Neural cell (in vitro differentiated cells): ENCODE results near the gene AFAP1. TPM values are rescaled to one million over a fixed set of nuclear protein-coding genes. Genes with fewer than 3 reads are reported as not detected.

Source experiments
- H2AFZ ChIP-seq: fragments of 200-600, 300-800 bp; sonication (generic), shearing (Covaris generic); 2 replicates; pipeline ENCODE4 v1.6.0; 2014; ENCODE audit warnings: low read depth, mild to moderate bottlenecking, antibody characterized with exemption, low read length, moderate library complexity
- H3F3A ChIP-seq: fragments of 200-600 bp; shearing (Covaris generic); 2 replicates; pipeline ENCODE4 v1.6.1; 2016; ENCODE audit warnings: mild to moderate bottlenecking, moderate library complexity, mixed read lengths, antibody characterized with exemption, low read length; ENCODE audit not compliant: insufficient read depth, poor library complexity, severe bottlenecking
- H3K27ac ChIP-seq: fragments of 200-600, 300-800 bp; sonication (generic), shearing (Covaris generic); 2 replicates; pipeline ENCODE4 v1.5.1; 2014; ENCODE audit warnings: mild to moderate bottlenecking, low read length, moderate library complexity
- H3K27me3 ChIP-seq: fragments of 300-800, 200-600 bp; sonication (generic), shearing (Covaris generic); 2 replicates; pipeline ENCODE4 v1.6.0; 2014; ENCODE audit warnings: mild to moderate bottlenecking, low read depth, low read length, moderate library complexity; ENCODE audit not compliant: insufficient read depth
- H3K36me3 ChIP-seq: fragments of 300-800, 200-600 bp; sonication (generic), shearing (Covaris generic); 2 replicates; pipeline ENCODE4 v1.5.1; 2014; ENCODE audit warnings: mild to moderate bottlenecking, antibody characterized with exemption, low read length, moderate library complexity; ENCODE audit not compliant: insufficient read depth
- H3K4me2 ChIP-seq: fragments of 300-800, 200-600 bp; sonication (generic), shearing (Covaris generic); 2 replicates; pipeline ENCODE4 v1.6.0; 2014; ENCODE audit warnings: mild to moderate bottlenecking, low read length
- H3K4me3 ChIP-seq: fragments of 300-800, 200-600 bp; sonication (generic), shearing (Covaris generic); 2 replicates; pipeline ENCODE4 v1.5.1; 2014; ENCODE audit warnings: mild to moderate bottlenecking, low read length, moderate library complexity
- H3K79me2 ChIP-seq: fragments of 200-600 bp; shearing (Covaris generic); replicated peaks from 2 replicates; pipeline ENCODE4 v1.6.0; 2014; ENCODE audit warnings: mild to moderate bottlenecking, low read length, moderate library complexity; ENCODE audit not compliant: insufficient read depth
- H3K9ac ChIP-seq: fragments of 300-800, 200-600 bp; sonication (generic), shearing (Covaris generic); 2 replicates; pipeline ENCODE4 v1.6.1; 2016; ENCODE audit warnings: mild to moderate bottlenecking, low read length, mixed read lengths
- H3K9me2 ChIP-seq: fragments of 200-600 bp; shearing (Covaris generic); 2 replicates; pipeline ENCODE4 v1.6.1; 2016; ENCODE audit warnings: mild to moderate bottlenecking, low read length, mixed read lengths; ENCODE audit not compliant: insufficient read depth
- H3K9me3 ChIP-seq: fragments of 200-600, 300-800 bp; sonication (generic), shearing (Covaris generic); 2 replicates; pipeline ENCODE4 v1.6.1; 2016; ENCODE audit warnings: mild to moderate bottlenecking, mixed run types, low read length, moderate library complexity, mixed read lengths
- H4K20me1 ChIP-seq: fragments of 200-600 bp; shearing (Covaris generic); 2 replicates; pipeline ENCODE4 v1.6.1; 2016; ENCODE audit warnings: mild to moderate bottlenecking, mixed run types; ENCODE audit not compliant: insufficient read depth
- EP300 ChIP-seq: fragments of 450-650 bp; conservative IDR thresholded peaks from 2 replicates; pipeline ENCODE4 v1.6.1; 2014; ENCODE audit warnings: antibody characterized with exemption, mild to moderate bottlenecking, moderate library complexity; ENCODE audit not compliant: poor library complexity, severe bottlenecking
- EZH2 ChIP-seq: fragments of 200-600, 300-800 bp; shearing (Covaris generic), sonication (generic); IDR thresholded peaks from 2 replicates; pipeline ENCODE4 v1.6.1; 2014; ENCODE audit warnings: antibody characterized with exemption, low read length, borderline replicate concordance, mild to moderate bottlenecking; ENCODE audit not compliant: insufficient read depth, poor library complexity, severe bottlenecking
- MXI1 ChIP-seq: fragments of 450-650 bp; conservative IDR thresholded peaks from 2 replicates; pipeline ENCODE4 v1.6.1; 2014; ENCODE audit warnings: antibody characterized with exemption, mild to moderate bottlenecking; ENCODE audit not compliant: poor library complexity, severe bottlenecking
- POLR2AphosphoS5 ChIP-seq: IDR thresholded peaks from 2 replicates; pipeline ENCODE4 v1.6.1; 2012
- RAD21 ChIP-seq: fragments of 450-650 bp; conservative IDR thresholded peaks from 2 replicates; pipeline ENCODE4 v1.6.1; 2014; ENCODE audit warnings: antibody characterized with exemption, mild to moderate bottlenecking, moderate library complexity
- REST ChIP-seq: IDR thresholded peaks from 2 replicates; pipeline ENCODE4 v1.6.1; 2012; ENCODE audit warnings: borderline replicate concordance
- SMC3 ChIP-seq: fragments of 450-650 bp; conservative IDR thresholded peaks from 2 replicates; pipeline ENCODE4 v1.6.1; 2014; ENCODE audit warnings: antibody characterized with exemption, mild to moderate bottlenecking, moderate library complexity; ENCODE audit not compliant: poor library complexity
- TAF1 ChIP-seq: IDR thresholded peaks from 2 replicates; pipeline ENCODE4 v1.6.1; 2012; ENCODE audit warnings: low read depth
- polyA plus RNA-seq: library from polyadenylated mRNA; depleted of rRNA; stranded (reverse); fragments of >200 nt; gene quantifications from 2 replicates; pipeline ENCODE4 v1.2.3, GENCODE V29; 2014
- TF ChIP-seq, protein P1 (sequence below): fragments of 450-650 bp; IDR thresholded peaks from 2 replicates; pipeline ENCODE4 v1.5.1; 2014; ENCODE audit warnings: antibody characterized with exemption, mild to moderate bottlenecking, moderate library complexity; ENCODE audit not compliant: poor library complexity, severe bottlenecking

Gene AFAP1
- polyA plus RNA-seq, 1 donor from 2014 or later, result 38.9 TPM

DNA sequence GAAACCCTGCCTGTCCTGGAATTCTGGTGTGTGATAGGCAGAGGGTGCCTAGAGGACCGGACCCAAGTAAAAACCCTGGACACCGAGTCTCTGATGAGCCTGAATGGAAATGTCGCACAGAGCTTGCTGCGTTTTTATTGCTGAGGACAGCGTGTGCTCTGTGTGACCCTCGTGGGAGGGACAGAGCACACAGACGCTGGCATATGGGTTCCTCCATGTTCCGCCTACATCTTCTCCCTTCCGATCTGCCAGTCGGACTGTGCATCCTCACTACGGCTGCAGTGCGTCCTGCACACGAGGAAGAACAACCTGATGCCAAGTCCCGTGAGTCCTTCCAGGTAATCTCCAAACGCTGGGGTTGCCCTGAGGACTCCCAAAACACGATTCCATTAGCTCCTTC is 68.3 kb downstream of the AFAP1 start:
- H3F3A ChIP-seq, result no peaks in the 10 kb centered on the region
- no peak overlapping the region for H3K4me2 ChIP-seq
- peaks cover 22% of the 10 kb centered on the region for H3K79me2 ChIP-seq
- H3K27me3 ChIP-seq, result no peaks in the 10 kb centered on the region
- no peak overlapping the region for H3K4me3 ChIP-seq
- H4K20me1 ChIP-seq, result no peaks in the 10 kb centered on the region
- H3K36me3 ChIP-seq, result no peaks in the 10 kb centered on the region
- H3K9ac ChIP-seq, result no peak overlapping the region
- H3K27ac ChIP-seq, result no peak overlapping the region
- H3K9me3 ChIP-seq, result no peaks in the 10 kb centered on the region
- H2AFZ ChIP-seq, result no peak overlapping the region
- H3K9me2 ChIP-seq, result no peaks in the 10 kb centered on the region
- TF ChIP-seq EZH2 (no peak), EP300 (no peak), POLR2AphosphoS5 (no peak), RAD21 (no peak), TAF1 (no peak), MXI1 (no peak), SMC3 (no peak), REST (no peak)
- TF ChIP-seq, protein P1, sequence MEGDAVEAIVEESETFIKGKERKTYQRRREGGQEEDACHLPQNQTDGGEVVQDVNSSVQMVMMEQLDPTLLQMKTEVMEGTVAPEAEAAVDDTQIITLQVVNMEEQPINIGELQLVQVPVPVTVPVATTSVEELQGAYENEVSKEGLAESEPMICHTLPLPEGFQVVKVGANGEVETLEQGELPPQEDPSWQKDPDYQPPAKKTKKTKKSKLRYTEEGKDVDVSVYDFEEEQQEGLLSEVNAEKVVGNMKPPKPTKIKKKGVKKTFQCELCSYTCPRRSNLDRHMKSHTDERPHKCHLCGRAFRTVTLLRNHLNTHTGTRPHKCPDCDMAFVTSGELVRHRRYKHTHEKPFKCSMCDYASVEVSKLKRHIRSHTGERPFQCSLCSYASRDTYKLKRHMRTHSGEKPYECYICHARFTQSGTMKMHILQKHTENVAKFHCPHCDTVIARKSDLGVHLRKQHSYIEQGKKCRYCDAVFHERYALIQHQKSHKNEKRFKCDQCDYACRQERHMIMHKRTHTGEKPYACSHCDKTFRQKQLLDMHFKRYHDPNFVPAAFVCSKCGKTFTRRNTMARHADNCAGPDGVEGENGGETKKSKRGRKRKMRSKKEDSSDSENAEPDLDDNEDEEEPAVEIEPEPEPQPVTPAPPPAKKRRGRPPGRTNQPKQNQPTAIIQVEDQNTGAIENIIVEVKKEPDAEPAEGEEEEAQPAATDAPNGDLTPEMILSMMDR, result no peak

DNA sequence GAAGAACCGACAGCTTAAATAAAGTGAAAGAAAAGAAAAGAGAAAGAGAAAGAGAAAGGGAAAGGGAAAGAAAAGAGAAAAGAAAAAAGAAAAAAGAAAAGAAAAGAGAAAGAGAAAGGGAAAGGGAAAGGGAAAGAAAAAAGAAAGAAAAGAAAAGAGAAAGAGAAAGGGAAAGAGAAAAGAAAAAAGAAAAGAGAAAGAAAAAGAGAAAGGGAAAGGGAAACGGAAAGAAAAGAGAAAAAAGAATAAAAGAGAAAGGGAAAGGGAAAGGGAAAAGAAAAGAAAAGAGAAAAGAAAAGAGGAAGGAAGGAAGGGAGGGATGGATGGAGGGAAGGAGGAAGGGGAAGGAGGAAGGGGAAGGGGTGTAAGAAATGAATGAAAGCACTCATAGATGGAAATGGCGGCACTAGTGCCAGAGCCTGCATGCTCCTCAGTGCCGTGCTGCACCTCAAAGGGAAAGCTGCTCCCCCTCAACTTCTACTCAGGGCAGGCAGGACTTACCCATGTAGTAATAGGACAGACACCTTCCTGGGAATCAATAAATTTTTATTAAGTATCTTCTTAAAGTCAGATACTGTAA is 70.7 kb downstream of the AFAP1 start:
- H3K79me2 ChIP-seq, result peaks cover 9% of the 10 kb centered on the region
- H3F3A ChIP-seq, result no peaks in the 10 kb centered on the region
- H3K9ac ChIP-seq, result no peak overlapping the region
- TF ChIP-seq TAF1 (no peak), RAD21 (no peak), SMC3 (no peak), EZH2 (no peak), EP300 (no peak), POLR2AphosphoS5 (no peak), REST (no peak), MXI1 (no peak)
- TF ChIP-seq, protein P1, result no peak
- no peak overlapping the region for H2AFZ ChIP-seq
- H3K9me3 ChIP-seq, result no peaks in the 10 kb centered on the region
- H3K27me3 ChIP-seq, result no peaks in the 10 kb centered on the region
- H3K27ac ChIP-seq, result no peak overlapping the region
- H3K4me3 ChIP-seq, result no peak overlapping the region
- H3K9me2 ChIP-seq, result no peaks in the 10 kb centered on the region
- no peaks in the 10 kb centered on the region for H3K36me3 ChIP-seq
- H4K20me1 ChIP-seq, result no peaks in the 10 kb centered on the region
- no peak overlapping the region for H3K4me2 ChIP-seq
